ENCODE data around the gene HEMK1.
A peak's percentile ranks its signal among the peaks of the same experiment; 100 is the strongest.

The HEMK1 gene

DNA sequence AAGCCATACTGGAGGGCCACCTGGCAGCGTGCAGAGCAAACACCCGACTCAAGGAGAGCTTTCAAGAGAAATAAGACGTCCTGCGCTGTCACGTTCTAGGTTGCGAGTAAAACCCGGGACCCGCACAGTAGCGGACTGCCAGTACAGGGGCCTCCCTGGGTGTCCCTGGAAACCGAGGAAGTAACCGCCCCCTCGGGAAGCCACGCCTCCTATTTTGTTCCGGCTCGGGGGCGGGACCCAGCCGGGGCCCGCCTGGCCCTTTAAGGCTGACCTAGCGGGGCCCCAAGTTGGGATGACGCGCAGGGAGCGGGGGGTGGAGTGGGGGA lies 47.4 kb downstream of the HEMK1 start:
- peak; percentile 96 for DNase-seq (ENCODE audit: low spot score)

DNA sequence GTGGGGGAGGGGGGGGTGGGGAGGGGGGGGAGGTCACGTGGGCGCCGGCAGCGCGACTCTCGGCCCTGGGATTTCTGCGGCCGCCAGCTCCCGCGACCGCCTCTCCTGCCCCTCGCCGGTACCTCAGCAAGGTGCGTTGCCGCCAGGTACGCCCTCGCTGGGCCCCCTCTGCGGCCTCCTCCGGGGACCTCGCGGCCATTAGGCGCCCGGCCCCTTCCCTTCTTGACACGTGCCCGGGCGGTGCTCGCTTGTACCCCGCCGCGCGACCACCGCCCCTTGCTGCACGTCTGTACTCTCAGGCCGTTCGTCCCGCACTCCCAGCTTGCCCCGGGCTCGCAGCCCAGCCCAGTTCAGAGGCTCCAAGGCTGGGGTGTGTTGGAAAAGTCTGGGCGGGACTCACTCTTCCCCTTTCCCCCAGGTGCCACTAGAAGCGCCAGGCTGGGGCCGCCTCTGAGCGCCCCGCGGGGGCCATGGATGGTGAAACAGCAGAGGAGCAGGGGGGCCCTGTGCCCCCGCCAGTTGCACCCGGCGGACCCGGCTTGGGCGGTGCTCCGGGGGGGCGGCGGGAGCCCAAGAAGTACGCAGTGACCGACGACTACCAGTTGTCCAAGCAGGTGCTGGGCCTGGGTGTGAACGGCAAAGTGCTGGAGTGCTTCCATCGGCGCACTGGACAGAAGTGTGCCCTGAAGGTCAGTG lies 47.9 kb downstream of the HEMK1 start, which contains the start of gene MAPKAPK3:
TSS of gene MAPKAPK3 (plus strand) at position 56 of the 696 bp plus-strand sequence. CDS start at position 471, 415 bp downstream.
- no peak for DNase-seq (ENCODE audit: low spot score)

DNA sequence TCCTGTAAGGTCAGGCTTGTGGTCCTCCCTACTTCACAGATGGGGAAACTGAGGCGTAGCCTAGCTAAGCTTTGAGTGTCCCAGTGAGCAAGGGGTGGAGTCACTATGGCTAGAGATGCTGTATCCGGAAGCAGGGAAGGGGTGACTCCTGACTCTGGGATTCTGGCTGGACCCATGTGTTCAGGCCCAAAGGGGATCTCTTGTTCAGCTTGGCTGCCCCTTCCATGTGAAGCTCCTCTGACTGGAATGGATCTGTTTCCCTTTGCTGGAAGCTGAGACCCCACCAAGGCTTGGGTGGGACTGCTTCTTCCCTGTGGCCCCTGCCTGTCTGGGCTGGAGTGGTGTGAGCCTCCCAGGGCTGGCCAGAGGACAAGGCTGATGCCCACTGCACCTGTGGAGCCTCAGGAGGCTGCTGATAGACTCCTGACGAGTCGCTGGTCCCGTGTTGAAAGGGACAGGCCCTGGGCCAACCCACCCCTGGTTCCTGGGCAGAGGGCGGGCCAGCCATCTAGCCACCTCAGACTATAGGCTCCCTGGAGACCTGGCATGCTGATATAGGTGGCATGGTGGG lies 48.7 kb downstream of the HEMK1 start:
- no peak for DNase-seq (ENCODE audit: low spot score)

DNA sequence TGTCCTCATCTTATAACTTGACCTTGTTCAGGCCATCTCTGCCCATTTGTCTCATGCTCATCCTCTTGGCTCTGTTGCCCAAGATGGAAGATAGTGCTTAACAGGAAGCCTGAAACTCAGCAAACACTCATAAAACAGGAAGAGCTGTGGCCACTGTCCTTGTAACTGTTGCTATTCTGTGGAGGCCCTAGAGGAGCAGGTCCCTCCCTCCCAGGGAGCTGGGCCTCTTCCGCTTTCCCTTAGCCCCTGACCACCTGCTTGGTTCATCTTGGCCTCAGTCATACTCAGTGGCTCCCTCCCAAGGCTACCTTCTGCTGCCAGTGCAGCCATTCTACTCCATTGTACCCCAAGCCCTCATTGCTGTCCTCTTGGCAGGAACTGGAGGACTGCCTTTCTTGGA lies 51.1 kb downstream of the HEMK1 start:
- no peak for DNase-seq (ENCODE audit: low spot score)

DNA sequence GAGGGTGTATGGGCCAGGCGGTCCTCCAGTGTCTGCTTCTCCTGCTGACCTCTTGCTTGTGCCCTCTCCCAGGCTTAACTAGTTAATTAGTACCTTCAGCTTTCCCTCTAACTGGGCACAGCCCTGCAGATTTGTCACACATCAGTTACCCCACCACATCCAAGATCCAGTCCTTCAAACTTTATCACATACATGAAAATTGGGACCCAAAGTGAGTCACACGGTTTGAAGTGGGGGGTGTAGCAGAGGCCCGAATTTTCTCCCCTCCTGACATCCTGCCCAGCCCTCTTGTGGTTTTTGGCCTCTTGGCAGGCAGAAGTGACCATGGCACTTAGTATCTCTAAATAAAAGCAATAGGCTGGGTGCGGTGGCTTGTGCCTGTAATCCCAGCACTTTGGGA lies 51.5 kb downstream of the HEMK1 start:
- no peak for DNase-seq (ENCODE audit: low spot score)

DNA sequence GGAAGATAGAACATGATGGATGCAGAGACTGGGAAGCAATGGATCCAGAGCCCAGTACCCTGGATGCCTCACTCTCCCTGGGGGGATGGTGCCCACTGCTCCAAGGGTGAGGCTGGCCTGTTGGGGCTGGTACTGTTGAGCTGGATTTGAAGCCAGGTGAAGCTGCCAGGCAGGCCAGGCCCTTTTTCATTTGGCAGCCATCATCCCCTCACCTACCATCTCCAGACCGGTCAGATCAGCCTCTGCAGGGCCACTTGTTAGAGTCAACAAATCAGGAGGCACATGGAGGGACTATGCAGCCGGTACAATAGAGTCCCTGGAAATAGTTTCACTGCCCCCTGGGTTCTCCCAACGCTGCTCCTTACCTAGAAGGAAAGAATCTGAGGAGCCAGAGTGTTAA lies 53.6 kb downstream of the HEMK1 start:
- no peak for DNase-seq (ENCODE audit: low spot score)

DNA sequence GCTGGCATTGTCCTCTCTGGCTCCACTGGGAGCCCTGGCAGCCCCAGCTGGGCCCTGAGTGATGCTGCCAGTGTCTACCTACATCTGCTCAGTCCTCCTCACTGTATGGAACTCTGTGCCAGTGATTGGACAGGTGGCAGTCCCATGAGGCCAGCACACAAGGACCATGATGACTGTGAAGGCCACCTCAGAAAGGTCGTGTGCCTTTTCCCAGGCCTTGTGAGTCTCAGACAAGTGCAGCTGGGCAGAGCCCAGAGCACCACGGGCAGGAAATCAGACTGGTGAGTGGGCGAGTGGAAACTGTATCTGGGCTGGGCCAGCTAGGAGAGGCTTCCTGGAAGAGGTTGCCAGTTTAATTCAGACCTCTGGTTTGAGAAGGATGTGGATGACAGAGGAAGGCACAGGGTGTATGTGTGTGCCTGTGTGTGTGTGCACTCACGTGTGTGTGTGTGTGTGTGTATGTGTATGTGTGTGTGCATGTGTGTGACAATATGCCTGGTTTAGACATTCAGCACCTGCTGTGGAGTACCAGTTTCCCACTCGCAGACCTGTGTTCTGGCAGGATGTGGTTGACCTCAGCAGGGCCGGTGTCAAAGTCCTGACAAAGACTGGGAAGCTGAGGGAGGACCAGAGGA lies 54.6 kb downstream of the HEMK1 start:
- no peak for DNase-seq (ENCODE audit: low spot score)

DNA sequence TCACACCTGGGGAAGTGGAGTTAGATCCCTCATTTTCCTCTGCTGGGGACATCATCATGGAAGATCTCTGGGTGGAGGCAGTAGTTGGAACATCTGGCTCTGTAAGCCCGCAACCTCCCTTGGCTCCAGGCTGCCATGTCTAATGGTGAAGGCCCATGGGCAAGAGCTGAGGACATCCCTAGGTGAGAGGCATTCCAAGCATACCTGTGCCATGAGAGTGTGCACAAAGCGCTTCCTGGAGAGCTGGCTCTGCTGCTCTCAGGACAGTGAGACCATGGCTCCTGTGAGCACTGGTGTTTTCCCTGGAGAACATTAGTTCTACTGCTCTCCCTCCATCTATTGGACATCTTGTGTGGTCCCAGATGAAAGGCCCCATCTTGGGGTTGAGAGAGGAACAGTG lies 55.3 kb downstream of the HEMK1 start:
- no peak for DNase-seq (ENCODE audit: low spot score)

DNA sequence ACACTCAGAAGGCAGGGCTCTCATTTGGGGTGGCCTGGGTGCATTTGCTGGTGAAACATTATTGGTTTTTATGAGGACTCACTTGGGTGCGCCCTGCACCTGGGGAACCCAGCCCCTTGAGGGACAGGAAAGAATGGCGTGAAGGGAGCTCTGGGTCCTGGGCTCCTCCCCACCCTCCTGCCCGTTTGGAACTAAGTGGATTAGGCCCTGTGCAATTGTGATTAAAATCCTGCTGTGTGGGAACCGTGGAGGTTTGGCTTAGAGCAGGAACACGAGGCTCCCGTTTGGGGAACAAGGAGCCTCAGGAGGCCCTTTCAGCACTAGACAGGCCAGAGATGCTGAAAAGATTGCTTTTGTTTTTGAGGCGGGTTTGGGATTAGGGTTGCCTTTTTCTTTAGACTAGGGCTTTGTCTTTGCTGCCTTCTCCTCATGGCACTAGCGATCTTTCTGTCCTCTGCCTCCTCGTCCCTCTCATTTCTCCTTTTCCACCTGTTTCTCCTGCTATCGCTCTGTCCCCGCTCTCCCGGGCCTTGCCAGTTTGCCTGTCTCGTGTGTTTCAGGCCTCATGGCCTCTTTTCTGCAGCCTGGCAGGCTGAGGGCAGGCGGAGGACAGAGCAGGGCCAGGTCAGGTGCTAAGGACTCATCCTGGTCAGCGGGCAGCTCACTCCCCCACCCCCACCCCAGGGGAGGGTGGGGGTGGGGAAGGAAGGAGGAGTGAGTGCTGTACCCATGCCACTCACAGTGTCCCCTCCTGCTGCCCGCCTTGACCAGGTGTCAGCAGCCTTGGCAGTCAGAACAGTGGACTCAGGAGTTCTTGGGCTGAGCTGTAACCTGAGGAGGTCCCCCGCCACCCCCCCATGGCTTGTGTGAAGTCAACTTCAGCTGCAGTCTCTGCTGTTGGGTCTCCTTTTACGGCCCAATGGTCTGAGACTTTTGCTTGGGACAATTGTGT lies 56.2 kb downstream of the HEMK1 start:
- peak; percentile 76 for DNase-seq (ENCODE audit: low spot score)

DNA sequence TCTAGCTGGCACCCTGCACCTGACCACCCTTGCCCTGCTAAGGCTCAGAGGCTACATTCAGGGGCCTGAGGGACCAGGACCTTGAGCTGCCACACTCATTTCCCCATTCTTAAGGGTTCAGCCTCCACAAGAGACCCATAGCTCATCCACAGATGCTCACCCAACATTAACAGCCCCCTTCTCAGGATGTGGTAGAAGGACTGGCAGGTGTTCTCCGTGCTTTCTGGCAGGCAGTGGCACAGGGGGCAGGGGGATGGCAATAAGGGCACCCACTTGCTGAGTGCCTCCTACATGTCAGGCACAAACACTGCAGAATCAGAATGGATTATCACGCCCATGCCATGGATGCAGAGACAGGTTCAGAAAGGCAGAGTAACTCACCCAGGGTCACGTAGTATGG lies 57.1 kb downstream of the HEMK1 start:
- no peak for DNase-seq (ENCODE audit: low spot score)

DNA sequence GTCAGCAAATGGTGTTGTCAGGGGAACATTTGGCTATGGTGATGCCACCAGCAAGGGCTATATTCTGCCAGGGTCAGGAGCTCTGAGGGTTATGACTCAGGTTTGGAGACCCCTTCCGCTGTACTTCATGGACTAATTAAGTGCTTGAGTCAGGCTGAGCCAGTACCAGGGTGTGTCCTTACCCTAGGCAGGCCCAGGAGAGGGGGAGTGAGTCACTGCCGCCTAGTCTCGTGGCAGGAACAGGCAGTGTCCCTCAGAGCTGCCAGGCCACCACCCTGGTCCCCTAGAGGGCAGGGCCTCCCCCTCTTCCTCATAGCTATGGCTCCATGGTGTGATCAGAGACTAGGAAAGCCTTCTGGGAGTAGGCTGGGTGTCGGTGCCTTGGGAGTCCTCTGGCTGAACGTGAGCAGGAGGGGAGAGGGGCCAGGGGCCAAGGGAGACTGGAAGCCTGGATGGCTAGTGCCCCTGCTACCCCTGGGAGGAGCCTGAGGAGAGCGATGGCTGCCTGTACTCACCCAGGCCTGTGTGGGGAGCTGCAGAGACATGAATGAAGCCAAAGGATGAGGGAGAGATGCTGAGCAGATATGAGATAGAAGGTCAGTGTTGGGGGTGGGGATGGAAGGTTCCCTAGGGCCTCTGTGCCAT lies 58.2 kb downstream of the HEMK1 start:
- peak; percentile 66 for DNase-seq (ENCODE audit: low spot score)

DNA sequence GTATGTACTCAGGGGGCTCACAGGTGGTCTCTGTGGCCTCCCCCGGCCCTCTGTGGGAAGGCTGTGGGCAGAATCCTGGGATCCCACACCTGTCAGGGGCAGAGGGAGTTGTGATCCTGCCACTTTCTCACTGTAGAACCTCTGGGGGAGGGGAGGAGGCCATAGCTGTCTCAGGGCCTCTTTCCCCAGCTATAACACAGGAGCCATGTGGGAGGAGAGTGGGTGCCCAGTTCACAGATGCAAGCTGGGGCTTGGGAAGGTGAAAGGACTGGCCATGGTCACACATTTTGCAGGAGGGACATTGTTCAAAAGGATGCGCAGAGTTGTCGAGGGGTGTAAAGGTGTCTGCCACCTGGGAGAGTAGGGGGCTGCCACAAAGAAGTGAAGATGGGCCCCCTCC lies 59.3 kb downstream of the HEMK1 start:
- no peak for DNase-seq (ENCODE audit: low spot score)

DNA sequence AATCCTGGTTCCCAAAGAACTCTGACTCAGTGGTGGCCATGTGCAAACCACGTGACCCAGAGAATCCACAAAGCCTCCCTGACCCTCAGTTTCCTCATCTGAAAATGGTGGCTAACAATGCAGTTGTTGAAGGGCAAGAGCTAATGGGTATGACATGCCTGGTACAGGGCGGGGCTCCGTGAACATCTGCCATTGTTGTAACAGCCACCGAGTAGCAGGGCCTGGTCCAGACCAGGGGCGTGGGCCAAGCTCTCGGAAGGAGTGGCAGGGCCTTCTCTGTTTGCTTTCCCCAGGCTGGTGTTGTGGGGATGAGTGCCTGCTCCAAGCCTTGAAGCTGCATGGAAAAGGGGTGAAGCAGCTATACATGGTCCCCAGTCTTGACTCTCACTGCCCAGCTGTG lies 61.1 kb downstream of the HEMK1 start:
- no peak for DNase-seq (ENCODE audit: low spot score)

DNA sequence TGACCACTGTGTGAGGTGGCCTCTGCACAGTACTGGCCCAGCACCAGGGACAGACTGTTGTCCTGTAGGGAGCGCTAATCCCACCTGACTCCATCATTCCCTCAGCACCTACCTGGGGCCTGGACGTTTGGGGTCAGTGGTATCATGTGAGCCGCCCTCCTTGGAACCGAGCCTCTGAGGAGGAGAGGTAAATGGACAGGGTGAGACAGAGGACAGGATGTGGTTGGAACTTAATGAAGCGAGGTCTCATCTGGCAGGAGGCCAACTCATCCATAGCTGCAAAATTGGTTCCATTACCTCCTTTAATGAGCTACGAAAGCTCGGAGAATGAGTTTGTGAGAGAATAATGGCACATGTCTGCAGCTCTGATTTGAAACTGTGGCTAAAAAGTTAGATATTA lies 61.6 kb downstream of the HEMK1 start:
- DNase-seq (ENCODE audit: low spot score) = no peak

DNA sequence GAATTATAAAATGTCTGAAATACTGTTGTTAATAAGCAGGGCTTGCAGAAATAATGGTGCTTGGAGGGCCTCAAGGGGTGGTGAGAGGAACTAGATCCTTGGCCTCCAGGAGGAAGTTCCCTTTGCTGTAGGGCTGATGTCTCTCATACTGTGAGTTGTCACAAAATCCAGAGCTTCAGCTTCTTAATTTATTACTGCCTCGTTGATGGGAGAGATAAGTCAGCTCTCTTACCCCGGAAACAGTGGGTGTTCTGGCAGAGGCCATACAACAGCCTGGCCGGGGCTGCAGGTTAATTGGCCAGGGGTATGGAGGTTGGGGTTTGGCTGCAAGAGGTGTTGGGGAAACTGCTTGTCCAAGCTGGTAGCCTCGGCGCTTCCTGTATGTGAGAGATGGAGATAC lies 63.1 kb downstream of the HEMK1 start:
- no peak for DNase-seq (ENCODE audit: low spot score)

DNA sequence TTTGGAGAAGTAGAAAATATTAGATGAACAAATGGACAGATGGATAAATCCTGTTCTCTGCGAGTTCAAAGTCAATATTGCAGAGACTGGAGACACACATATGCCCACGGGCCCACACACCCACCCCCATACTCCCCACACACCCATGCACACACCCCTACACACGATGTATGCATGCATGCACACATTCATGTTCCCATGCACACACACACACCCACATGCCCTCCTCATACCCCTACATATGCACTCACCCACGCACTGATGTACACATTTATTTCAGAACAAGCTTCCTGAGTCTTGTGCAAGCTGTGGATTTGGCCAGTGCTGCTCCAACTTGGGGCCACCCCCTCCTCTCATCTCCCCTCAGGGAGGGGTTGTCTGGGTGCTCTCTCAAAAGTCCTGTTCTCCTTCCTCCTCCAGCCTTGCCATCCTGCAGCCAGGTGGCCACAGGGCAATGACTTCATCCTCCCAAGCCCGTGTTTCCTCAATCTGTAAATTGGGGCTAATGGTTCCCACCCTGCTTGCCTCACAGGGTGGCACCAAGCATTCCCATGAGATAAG lies 64.0 kb downstream of the HEMK1 start:
- no peak for DNase-seq (ENCODE audit: low spot score)

DNA sequence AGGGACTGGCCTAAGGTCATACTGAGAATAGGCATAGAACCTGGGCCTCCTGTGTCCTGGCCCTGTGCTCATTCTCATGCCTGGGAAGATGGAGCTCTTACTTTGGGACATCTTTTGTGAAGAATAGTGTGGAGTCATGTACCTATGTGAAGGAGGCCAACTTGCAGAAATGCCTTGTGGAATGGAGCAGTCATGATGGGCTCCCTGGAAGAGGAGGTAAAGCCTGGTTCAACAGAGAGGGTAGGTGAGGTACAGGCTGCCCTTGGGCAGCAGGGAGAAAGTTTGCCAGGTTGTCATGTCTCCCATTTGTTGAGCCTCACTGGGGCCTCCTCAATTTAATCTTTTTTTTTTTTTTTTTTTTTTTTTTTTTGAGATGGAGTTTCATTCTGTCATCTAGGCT lies 65.7 kb downstream of the HEMK1 start:
- no peak for DNase-seq (ENCODE audit: low spot score)

DNA sequence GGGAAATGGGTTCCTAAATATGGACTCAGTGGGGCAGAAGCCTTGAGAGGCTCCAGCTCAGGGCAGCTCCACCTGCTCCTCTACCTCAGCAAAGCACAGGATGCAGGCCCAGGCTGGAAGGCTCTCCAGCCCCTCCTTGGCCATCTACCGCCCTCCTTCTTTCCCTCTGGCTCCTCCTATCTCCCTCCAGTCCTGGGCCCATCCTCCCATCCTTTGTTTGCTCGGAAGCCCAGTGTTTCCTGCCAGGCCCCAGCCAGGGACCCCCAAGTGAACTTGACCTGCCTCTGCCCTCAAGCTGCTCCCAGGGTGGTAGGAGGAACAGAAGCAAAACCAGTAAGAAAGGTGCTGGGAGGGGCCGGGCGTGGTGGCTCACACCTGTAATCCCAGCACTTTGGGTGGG lies 67.7 kb downstream of the HEMK1 start:
- no peak for DNase-seq (ENCODE audit: low spot score)

DNA sequence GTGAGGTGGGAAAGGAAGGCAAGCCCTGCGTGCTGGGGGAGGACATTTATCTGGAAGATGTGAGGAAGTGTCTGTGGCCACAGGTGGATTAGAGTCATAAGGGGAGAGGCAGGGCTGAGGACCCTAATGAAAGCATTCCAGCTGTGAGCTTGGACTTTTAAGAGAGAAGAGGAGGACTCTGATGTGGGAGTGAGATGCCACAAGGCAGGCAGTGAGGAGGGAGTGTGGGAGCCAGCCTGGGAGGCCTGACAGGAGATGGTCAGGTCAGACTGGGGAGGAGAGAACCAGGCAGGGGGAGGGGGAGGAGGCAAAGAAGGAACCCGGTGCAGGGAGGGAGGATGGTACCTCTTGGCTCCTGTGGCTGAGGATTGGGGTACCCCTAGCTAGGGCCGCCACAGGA lies 68.6 kb downstream of the HEMK1 start:
- no peak for DNase-seq (ENCODE audit: low spot score)

DNA sequence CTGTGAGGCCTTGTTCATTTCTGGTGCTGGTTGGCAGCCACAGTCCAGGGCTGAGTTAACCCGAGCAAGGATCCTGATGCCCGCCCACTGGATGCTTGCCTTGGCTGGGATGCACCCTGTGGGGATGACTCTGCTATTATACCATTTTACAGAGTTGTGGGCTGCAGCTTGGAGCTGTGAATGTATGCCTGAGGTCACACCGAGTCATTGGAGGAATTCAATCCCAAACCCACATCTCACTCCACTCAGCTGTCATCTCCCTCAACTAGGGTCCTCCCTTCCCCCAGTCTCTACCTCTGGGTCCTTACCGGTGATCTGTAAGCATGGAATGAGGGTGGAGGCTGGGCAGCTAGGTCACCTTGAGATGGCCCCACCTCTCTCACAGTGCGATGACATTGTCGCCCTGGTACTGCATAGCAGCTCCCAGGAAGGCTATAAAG lies 69.8 kb downstream of the HEMK1 start:
- no peak for DNase-seq (ENCODE audit: low spot score)

DNA sequence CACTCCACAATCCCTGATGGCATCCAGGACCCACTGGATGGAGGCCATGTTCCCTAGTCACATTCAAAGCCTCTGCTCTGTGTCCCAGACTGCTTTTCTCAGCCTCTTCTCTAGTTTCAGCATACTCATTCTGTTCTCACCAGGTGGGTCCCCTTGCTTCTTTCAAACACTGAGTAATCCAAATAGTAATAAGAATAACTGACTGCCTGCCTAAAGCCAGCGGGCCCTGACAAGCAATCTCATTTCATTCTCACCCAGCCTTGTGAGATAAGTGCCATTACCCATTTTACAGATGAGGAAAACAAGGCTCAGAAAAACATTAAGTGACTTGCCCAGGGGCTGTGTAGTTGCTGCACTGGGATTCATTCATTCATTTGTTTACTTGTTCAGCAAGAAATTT lies 73.1 kb downstream of the HEMK1 start:
- DNase-seq (ENCODE audit: low spot score) = no peak

DNA sequence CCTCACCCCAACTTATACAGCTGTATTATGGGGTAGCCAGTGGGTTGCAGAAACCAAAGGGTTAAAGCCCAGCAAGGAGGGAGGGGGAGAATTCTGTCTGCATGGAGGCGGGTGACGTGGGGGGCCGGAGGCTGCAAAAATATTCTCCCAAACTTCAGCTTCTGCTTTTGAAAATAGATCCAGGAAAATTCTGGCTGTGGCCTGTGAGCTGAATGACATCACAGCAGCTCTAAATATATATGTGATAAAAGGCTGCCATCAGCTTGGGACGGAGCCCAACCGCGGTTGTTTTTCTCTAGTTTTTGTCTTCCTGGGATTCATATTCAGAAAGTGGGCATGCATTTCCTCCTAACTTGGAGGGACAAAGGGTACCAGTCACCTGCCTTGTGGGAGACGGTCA lies 75.2 kb downstream of the HEMK1 start:
- DNase-seq (ENCODE audit: low spot score) = no peak

Measured in ecto neural progenitor cell (in vitro differentiated cells).